GM12874 (cell line): Measurements from ENCODE around the gene ATG16L1.

ENCODE experiments used
- CTCF ChIP-seq: IDR thresholded peaks from 2 replicates; pipeline ENCODE4 v1.5.1; 2011; ENCODE audit warnings: low read depth, mild to moderate bottlenecking, control low read depth, low read length, moderate library complexity; ENCODE audit not compliant: insufficient read depth

The ATG16L1 gene

GRCh38 chr2:233218836-233219235, 32.6 kb upstream of the ATG16L1 start:
- TF ChIP-seq CTCF = no peak

GRCh38 chr2:233219848-233220247, 31.6 kb upstream of the ATG16L1 start:
- TF ChIP-seq CTCF = no peak

GRCh38 chr2:233221378-233222063, 30.0 kb upstream of the ATG16L1 start:
- no peak for TF ChIP-seq CTCF

GRCh38 chr2:233223059-233223894, 28.2 kb upstream of the ATG16L1 start:
- no peak for TF ChIP-seq CTCF

GRCh38 chr2:233225230-233226068, 26.0 kb upstream of the ATG16L1 start:
- TF ChIP-seq CTCF = no peak

- TF ChIP-seq CTCF = no peak
These were observed 24.9 kb upstream of the ATG16L1 start for GRCh38 chr2:233226511-233227031.
